Vagina (tissue), 2 donors: ENCODE results near the gene UBFD1. TPM values are rescaled to one million over a fixed set of nuclear protein-coding genes. Genes with fewer than 3 reads are reported as not detected.
"Not testable (repeated sequence)": the region's sequence is repeated elsewhere in the genome, so short reads cannot be mapped to it uniquely, and the experiment has no call there.

Source experiments
- DNase-seq, 2 donors: peaks; one replicate each; pipeline ENCODE4 v3.0.0-alpha.2; 2017; ENCODE audit errors: extremely low spot score in 2 of 2
- H3K27ac ChIP-seq: fragments of 200-600 bp; sonication (generic); one replicate; pipeline ENCODE4 v1.5.1; 2019
- H3K27me3 ChIP-seq: fragments of 200-600 bp; sonication (generic); one replicate; pipeline ENCODE4 v1.5.1; 2019
- H3K36me3 ChIP-seq, 2 donors: fragments of 200-600 bp; sonication (generic); one replicate each; pipeline ENCODE4 v1.5.1; 2017 to 2019
- H3K4me1 ChIP-seq: fragments of 200-600 bp; sonication (generic); one replicate; pipeline ENCODE4 v1.5.1; 2019
- H3K4me3 ChIP-seq, 2 donors: fragments of 200-600 bp; sonication (generic); 1 replicate in 1 of 2; 2 replicates in 1 of 2; pipeline ENCODE4 v1.5.1; 2016 to 2019
- H3K9me3 ChIP-seq: fragments of 200-600 bp; sonication (generic); one replicate; pipeline ENCODE4 v1.5.1; 2019
- CTCF ChIP-seq, 3 experiments: fragments of 450-650 bp in 2 of 3; fragments of 200-600 bp in 1 of 3; sonication (generic) in 1 of 3; IDR thresholded peaks; one replicate each; pipeline ENCODE4 v1.5.1; 2017 to 2019; ENCODE audit warnings: antibody characterized with exemption in 3 of 3, mild to moderate bottlenecking in 2 of 3, moderate library complexity in 2 of 3
- POLR2A ChIP-seq, 2 donors: fragments of 450-650 bp; IDR thresholded peaks; one replicate each; pipeline ENCODE4 v1.6.1; 2017; ENCODE audit warnings: antibody characterized with exemption in 2 of 2, mild to moderate bottlenecking in 2 of 2, moderate library complexity in 2 of 2
- POLR2AphosphoS5 ChIP-seq, 2 donors: sonication (generic); formaldehyde crosslinking; IDR thresholded peaks; one replicate each; pipeline ENCODE4 v1.9.0; 2017; ENCODE audit warnings: antibody characterized with exemption in 2 of 2, mild to moderate bottlenecking in 2 of 2, low read depth in 1 of 2; ENCODE audit not compliant: insufficient read depth in 1 of 2
- intact Hi-C: fragments of 100-400 bp; cut with DNase I; formaldehyde crosslinking; loops from one replicate; pipeline ENCODE4 v1.15.1; 2023
- total RNA-seq: library from RNA; depleted of rRNA; stranded (reverse); fragments of >200 nt; gene quantifications from one replicate; pipeline ENCODE4 v1.2.3, GENCODE V29; 2016

The UBFD1 gene
- total RNA-seq, 1 donor from 2014 or later: 57.2 TPM

- no peak for DNase-seq
- TF ChIP-seq POLR2AphosphoS5 (IDR thresholded peaks at IDR 0.05; ENCODE audit: insufficient read depth in 1 of 2, low read depth in 1 of 2) (no peak), CTCF (IDR thresholded peaks at IDR 0.05) (no peak), POLR2A (IDR thresholded peaks at IDR 0.05) (no peak)
- no peak overlapping the region for H3K27ac ChIP-seq
- H3K4me1 ChIP-seq: no peaks in the 10 kb centered on the region
- intact Hi-C loops: no loop called here
- no peaks in the 10 kb centered on the region for H3K27me3 ChIP-seq
- H3K4me3 ChIP-seq: no peak overlapping the region
- H3K9me3 ChIP-seq: no peaks in the 10 kb centered on the region
- H3K36me3 ChIP-seq: peaks cover 0 to 42% of the 10 kb centered on the region in 2 donors
Measured at GRCh38 chr16:23579371-23579770, 21.8 kb downstream of the UBFD1 start.

- intact Hi-C loops: no loop called here
- Histone ChIP-seq H3K4me1 (no peaks in the 10 kb centered on the region), H3K9me3 (no peaks in the 10 kb centered on the region), H3K4me3 (no peak overlapping the region), H3K27ac (no peak overlapping the region), H3K27me3 (no peaks in the 10 kb centered on the region), H3K36me3 (peaks cover 0 to 52% of the 10 kb centered on the region in 2 donors)
- TF ChIP-seq POLR2AphosphoS5 (IDR thresholded peaks at IDR 0.05; ENCODE audit: insufficient read depth in 1 of 2, low read depth in 1 of 2): no peak
- DNase-seq: no peak
Measured at GRCh38 chr16:23580391-23580790, 22.9 kb downstream of the UBFD1 start.

DNA sequence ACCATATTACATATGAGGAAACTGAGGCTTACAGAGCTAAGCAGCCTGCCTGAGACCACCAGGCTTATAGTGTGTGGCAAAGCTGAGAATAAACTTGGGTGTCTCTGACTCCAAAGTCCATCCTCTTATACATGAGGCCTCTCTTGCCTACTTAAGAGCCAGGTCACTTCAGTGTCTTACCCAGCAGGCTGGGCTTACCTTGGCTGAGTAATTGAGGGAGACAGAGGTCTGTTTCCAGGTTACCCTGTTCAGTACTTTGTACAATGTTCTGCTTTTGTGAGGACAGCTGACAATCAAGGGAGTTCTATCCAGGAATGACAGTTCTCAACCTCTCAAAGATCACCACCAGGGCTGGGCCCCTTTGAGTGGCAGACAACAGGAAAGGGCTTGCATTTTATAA is 24.2 kb downstream of the UBFD1 start:
- peaks cover 0 to 63% of the 10 kb centered on the region in 2 donors for H3K36me3 ChIP-seq
- no peak overlapping the region for H3K4me3 ChIP-seq
- H3K27ac ChIP-seq: no peak overlapping the region
- no peaks in the 10 kb centered on the region for H3K27me3 ChIP-seq
- intact Hi-C loops: no loop called here
- DNase-seq: no peak
- H3K9me3 ChIP-seq: no peaks in the 10 kb centered on the region
- no peaks in the 10 kb centered on the region for H3K4me1 ChIP-seq
- TF ChIP-seq POLR2A (IDR thresholded peaks at IDR 0.05) (no peak), POLR2AphosphoS5 (IDR thresholded peaks at IDR 0.05; ENCODE audit: insufficient read depth in 1 of 2, low read depth in 1 of 2) (no peak), CTCF (IDR thresholded peaks at IDR 0.05) (no peak)

- H3K36me3 ChIP-seq: peaks cover 0 to 67% of the 10 kb centered on the region in 2 donors
- H3K4me3 ChIP-seq, H3K4me1 ChIP-seq, H3K27me3 ChIP-seq, DNase-seq, intact Hi-C loops, H3K9me3 ChIP-seq, H3K27ac ChIP-seq: not testable (repeated sequence)
Measured at GRCh38 chr16:23583271-23583670, 25.7 kb downstream of the UBFD1 start.

DNA sequence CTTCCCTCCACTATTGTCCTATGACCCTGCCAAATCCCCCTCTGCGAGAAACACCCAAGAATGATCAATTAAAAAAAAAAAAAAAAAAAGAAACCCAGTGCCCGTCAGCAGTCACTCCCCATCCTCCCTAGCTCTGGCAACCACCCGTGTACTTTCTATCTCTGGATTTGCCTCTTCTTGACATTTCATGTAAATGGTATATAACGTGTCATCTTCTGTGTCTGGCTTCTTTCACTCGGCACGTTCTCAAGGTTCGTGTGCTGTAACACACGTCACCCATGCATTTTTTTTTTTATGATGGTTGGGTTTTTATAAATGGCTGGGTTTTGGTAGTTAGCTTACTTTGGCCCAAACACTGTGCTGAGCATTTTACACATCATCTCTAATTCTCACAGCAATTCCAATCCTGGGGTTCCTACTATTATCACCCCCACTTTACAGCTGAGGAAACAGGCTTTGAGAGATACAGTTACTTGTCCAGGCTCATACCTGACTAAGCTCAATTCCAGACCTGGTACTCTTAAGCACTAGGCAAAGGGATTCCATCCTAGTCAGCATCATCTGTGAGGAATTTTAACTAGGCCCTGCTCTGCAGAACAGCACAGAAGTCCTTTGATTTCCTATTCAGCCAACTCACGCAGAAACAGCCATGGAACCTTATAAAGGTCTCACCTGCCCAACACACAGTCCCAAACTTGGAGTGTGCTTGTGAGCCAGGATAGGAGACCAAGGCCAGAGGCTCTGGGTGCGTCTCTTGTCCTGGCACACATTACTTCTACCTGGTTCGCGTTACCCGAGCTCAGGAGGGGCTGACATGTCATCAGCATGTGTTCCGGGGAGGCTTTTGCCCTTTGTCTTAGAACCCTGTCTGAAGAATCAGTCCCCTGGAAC is 26.9 kb downstream of the UBFD1 start:
- Histone ChIP-seq H3K4me1 (no peaks in the 10 kb centered on the region), H3K9me3 (no peaks in the 10 kb centered on the region), H3K27ac (no peak overlapping the region), H3K27me3 (no peaks in the 10 kb centered on the region), H3K4me3 (no peak overlapping the region), H3K36me3 (peaks cover 0 to 64% of the 10 kb centered on the region in 2 donors)
- no peak for DNase-seq
- intact Hi-C loops: no loop called here
- TF ChIP-seq POLR2AphosphoS5 (IDR thresholded peaks at IDR 0.05; ENCODE audit: insufficient read depth in 1 of 2, low read depth in 1 of 2) (no peak), POLR2A (IDR thresholded peaks at IDR 0.05) (no peak), CTCF (IDR thresholded peaks at IDR 0.05) (no peak)

DNA sequence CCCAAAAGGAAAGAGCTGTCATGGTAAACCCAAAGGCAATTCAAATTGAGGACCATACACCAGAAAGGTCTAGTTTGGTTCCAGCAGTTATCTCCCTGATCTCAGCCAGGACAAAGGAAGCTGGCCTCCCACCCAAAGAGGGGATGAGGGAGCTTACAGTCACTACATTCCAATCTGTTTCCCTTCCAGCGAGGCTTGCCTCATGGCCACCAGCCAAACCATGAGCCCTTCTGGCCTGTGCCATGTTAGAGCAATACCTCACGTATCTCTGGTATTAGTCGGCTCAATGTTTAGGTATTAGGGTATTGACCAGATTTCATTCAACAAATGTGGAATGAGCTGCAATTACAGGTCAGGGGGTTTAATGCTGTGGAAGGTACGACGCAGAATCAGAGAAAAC is 30.2 kb downstream of the UBFD1 start:
- Histone ChIP-seq H3K27me3 (no peaks in the 10 kb centered on the region), H3K4me3 (no peak overlapping the region), H3K27ac (no peak overlapping the region), H3K9me3 (no peaks in the 10 kb centered on the region), H3K36me3 (peaks cover 0 to 57% of the 10 kb centered on the region in 2 donors), H3K4me1 (no peaks in the 10 kb centered on the region)
- intact Hi-C loops: no loop called here
- TF ChIP-seq CTCF (IDR thresholded peaks at IDR 0.05) (no peak), POLR2AphosphoS5 (IDR thresholded peaks at IDR 0.05; ENCODE audit: insufficient read depth in 1 of 2, low read depth in 1 of 2) (no peak), POLR2A (IDR thresholded peaks at IDR 0.05) (no peak)
- DNase-seq: no peak
